ENCODE data around the gene LGI2.
"Not testable (repeated sequence)": the region's sequence is repeated elsewhere in the genome, so short reads cannot be mapped to it uniquely, and the experiment has no call there.

Gene LGI2, protein sequence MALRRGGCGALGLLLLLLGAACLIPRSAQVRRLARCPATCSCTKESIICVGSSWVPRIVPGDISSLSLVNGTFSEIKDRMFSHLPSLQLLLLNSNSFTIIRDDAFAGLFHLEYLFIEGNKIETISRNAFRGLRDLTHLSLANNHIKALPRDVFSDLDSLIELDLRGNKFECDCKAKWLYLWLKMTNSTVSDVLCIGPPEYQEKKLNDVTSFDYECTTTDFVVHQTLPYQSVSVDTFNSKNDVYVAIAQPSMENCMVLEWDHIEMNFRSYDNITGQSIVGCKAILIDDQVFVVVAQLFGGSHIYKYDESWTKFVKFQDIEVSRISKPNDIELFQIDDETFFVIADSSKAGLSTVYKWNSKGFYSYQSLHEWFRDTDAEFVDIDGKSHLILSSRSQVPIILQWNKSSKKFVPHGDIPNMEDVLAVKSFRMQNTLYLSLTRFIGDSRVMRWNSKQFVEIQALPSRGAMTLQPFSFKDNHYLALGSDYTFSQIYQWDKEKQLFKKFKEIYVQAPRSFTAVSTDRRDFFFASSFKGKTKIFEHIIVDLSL

DNA sequence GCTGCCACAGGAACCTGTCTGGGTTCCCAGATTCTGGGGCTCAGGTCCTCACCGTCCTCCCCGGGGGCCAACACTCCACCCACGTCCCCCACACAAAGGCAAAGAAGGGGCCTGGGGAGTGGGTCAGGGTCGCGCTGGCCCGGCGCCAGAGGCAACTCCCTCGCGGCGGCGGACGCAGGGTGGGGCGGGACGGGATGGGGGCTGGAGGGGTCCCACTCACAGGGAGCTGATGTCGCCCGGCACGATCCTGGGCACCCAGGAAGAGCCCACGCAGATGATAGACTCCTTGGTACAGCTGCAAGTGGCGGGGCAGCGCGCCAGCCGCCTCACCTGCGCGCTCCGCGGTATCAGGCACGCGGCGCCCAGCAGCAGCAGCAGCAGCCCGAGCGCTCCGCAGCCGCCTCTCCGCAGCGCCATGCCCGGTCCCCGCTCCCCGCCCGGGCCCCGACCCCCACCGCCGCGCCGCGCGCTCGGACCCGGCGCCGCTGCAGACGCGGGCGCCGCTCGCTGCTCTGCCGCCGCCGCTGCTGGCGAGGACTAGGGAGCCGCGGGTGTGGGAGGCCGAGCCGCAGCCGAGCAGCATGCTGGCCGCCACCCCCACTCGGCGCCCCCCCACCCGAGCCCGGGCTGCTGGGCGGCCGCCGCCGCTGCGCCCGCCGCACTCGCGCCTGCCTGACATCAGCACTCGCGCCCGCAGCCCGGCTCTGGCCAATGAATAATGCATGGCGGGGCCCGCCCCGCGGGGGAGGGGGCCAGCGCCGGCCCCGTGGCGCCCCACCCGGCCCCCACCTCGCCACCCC is at the start of gene LGI2:
Gene LGI2 (minus strand): TSS at position 670 of the 800 bp plus-strand sequence. CDS start 253 bp downstream, at position 417.
- DNase-seq, result no peak

DNA sequence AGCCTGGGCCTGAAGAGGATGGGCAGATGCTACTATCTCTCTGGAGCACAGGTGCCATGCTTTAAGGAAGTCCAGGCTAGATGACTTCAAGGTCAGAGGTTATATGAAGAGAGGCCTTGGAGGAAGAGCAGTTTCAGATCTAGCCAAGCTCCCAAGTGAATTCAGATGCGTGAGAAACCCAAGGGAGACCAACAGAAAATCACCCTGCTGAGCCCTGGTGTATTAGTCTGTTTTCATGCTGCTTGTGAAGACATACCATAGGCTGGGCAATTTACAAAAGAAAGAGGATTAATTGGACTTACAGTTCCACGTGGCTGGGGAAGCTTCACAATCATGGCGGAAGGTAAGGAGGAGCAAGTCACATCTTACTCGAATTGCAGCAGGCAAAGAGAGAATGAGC is 47.8 kb upstream of the LGI2 start:
- DNase-seq, result no peak

DNA sequence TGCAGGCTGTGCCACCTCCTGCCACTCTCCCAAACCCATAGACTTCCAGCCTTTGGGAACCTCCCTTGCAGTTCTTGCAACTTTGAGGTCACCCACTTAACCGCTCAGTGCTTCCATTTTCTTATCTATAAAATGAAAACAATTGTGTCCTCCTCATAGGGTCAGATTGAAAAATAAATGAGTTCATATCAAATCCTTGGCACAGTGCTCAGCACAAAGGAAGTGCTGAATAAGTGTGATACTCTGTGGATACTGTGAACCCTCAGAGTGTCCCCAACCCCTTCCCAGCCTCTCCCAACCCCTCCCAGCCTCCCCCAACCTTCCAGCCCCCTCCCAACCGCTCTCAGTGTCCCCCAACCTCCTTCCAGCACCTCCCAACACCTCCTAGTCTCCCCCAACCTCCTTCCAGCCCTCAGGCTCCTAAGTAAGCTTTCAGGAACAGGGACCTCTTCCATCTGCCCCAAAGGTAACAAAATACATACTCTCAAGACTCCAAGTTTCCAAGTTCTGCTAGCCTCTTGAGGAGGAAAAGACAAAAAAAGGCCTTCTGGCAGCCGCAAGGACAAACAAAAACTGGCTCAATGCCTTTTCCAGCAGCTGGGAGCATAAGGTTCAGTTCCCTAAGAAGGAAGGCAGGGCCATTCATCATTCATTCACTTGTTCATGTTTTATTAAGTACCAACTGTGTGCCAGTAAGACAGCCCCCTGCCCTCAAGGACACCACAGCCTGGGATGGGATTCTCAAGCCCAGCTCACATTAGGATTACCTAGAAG is 46.1 kb upstream of the LGI2 start:
- DNase-seq, result no peak

DNA sequence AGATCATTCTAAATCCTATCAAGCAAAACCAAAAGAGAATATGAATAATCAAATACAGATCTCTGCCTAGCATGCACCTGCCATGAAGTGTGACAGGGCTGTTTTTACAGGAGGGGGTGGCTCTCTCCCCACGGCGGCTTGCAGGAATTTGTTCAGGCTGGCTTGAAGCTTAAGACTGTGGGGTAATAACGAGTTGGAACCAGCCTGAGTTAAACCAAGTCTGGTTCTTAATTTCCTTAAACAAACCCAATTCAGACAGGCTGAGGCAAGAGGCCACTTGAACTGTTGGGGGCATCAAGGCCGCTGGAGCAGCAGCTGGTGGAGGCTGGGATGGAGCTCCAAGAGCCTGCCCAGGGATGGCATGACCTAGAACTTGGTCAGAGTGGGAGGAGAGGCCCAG is 45.1 kb upstream of the LGI2 start:
- no peak for DNase-seq

DNA sequence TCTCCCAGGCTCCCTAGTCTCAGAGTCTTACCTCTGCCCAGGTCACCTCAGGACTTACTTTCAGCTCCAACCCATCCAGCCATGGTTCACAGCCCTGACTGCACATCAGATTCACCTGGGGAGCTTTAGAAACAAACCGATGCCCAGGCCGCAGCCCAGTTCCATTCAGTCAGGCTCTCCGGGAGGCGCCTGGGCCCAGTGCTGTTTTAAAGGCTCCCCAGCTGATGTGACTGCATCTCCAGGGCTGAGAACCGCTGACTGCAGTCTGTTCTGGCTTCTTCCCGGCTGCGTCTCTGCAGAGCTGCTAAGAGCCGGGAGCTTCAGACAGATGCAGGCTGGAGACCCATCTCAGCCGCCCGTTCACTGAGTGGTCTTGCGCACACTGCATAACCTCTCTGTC is 44.4 kb upstream of the LGI2 start:
- DNase-seq, result no peak

DNA sequence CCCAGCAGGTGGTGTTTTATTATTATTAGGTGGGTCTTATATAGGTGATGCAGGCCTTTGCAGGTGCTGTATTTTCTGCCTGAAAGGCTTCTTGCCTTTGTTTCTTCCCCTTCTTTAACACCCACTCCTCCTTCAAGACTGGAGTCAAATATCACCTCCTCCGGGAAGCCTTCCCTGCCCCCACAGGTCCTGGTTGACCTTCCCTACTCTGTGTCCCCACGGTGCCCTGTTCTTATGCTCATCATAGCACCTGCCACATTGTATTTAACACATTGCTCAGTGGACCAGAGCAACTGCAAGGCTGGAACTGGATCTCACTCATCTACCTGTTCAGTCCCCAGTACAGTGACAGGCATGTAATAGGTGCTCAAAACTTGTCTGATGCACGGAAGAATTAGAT is 39.8 kb upstream of the LGI2 start:
- no peak for DNase-seq

DNA sequence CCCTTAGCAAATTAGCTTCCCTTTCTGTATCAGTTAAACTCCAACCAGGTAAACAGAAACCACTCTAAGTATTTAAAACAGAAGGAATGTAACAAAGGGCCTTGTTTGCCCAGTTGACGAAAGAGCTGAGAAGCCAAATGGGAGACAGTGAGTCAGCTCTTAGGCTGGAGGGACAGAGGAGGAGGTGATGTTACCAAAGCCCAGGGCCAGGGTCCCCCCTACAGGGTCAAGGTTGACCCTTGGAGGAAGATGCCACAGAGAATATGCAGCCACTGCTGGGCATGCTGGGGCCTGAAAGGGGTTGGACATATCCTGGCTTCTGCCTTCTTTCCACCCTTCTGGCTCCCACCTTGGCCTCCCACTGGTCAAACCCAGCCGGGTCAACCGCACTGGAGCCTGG is 38.3 kb upstream of the LGI2 start:
- no peak for DNase-seq

DNA sequence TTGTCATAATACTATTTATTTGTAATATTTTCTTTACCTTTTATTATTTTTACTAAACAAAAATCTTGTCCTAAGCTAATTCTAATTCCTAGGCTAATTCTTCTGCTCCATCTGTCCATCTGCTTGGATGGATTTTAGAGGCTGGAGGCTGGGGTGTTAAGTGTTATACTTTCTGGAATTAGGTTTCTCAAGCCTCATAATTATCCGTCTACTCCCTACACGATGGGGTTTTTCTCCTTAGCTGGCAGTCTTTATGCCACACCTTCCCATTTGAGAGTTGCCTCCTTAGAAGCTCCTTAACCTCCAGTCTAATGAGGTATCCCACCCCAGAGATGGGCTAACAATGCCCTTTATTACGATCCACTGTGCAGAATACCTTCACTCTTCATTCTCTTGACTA is 37.6 kb upstream of the LGI2 start:
- no peak for DNase-seq

DNA sequence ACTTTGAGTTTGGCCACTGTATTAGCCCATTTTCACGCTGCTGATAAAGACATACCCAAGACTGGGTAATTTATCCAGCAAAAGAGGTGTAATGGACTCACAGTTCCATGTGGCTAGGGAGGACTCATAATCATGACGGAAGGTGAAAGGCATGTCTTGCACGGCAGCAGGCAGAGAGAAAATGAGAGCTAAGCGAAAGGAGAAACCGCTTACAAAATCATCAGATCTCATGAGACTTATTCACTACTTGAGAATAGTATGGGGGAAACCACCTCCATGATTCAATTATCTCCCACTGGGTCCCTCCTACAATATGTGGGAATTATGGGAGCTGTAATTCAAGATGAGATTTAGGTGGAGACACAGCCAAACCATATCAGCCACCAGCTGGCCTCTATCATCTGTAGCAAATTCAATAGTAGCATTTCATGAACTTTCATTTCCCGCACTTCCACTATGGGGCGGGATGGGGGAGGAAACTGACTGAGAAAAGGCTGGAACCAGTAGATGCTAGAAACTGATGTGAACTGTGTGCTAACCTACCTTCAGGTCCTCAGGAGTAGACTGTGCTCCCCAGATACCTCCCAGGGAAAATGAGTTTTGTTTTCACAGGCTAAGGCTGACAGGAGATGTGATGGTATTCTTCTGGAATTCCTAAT is 35.3 kb upstream of the LGI2 start:
- DNase-seq, result no peak

DNA sequence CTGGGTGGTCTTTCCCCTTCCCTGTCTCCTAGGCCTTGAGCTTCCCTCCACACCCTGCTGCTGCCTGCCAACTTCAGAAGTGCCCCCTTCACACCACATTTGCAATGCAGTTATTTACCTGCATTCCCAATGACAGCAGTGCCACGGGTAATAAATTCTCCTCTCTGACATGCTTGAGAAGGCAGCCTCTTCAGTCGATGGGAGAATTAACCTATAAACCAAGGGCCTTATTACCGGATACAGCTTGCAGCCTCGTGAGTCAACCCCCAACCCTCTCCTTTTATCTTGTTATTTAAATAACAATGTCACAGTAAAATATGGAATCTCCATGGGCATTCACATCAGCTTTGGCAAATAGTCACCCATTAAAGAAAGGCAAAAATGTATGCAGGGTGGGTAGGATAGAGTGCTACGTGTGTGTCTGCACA is 34.7 kb upstream of the LGI2 start:
- DNase-seq, result no peak

DNA sequence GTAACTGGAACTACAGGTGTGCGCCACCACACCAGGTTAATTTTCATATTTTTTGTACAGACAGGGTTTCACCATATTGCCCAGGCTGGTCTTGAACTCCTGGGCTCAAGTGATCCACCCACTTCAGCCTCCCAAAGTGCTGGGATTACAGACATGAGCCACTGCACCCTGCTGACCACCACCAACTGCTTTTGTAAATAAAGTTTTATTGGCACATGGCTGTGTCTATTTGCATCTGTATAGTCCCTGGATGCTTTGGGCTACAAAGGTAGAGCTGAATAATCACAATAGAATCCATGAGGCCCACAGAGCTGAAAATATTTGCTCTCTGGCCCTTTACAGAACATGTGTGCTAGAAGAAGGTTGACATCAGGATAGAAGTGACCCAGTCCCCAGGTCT is 33.7 kb upstream of the LGI2 start:
- DNase-seq, result not testable (repeated sequence)

DNA sequence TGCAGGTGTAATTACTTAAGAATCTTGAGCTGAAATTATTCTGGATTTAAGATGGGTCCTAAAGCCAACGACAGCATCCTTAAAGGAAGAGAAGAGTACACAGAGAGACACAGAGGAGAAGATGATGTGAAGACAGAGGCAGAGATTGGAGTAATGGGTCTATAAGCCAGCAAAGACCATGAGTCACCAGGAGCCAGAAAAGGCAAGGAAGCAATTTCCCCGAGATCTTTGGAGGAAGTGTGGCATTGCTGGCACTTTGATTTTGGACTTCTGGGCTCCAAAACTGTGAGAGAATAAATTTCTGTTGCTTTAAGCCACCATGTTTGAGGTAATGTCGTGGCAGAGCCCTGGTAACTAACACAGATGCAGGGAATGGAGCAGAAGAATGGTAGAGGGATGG is 32.4 kb upstream of the LGI2 start:
- DNase-seq, result no peak

DNA sequence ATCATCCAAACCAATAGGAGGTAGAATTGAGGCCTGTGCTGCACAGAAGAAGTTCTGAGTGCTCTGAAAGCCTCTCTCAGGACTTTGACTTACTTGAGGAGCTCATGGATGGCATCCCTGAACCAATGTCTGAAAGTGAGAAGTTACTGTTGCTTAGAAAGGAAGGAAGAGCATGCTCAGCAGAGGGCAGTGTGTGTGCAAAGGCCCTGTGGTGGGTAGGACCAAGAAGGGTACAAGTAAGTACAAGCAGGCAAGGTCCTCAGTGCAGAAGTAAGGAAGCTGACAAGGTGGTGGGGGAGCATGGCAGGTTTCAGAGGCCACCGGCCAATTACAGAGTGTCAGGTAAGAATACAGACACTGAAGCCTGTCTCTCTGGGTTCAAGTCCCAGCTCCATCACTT is 31.4 kb upstream of the LGI2 start:
- no peak for DNase-seq

DNA sequence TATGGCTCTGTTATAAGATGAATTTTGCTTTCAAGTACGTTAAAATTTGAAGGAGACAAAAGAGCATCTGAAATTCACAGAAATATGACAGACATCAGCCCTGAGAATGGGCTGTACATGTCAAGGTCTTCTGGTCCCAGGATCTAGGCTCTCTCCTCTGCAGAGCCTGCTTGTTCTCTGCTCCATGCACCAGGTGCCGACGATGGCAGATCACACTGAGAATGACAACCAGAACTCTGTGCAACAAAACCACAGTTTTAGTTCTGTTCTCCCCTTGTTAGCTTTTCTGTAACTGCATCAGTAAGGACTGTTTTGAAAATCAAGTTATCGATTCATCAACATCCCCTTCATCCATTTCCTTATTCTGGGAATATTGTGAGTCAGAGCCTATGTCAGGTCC is 30.9 kb upstream of the LGI2 start:
- DNase-seq, result no peak

DNA sequence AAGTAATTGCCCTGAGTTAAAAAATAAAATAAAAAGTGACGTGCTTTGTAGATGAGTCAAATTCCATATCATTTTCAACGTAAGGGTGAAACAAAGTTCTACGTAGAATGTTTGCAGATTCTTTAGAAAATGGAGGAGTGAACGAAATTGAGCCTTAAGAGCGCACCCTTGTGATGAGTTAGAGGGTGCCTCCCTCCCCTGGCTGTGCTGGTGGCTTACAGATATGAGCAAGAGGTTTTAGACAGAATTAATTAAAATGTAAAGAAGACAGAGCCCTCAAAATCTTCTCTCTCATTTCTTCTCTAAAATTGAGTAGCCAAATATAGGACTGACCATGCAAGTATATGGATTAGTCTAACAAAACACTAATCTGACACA is 30.2 kb upstream of the LGI2 start:
- no peak for DNase-seq

DNA sequence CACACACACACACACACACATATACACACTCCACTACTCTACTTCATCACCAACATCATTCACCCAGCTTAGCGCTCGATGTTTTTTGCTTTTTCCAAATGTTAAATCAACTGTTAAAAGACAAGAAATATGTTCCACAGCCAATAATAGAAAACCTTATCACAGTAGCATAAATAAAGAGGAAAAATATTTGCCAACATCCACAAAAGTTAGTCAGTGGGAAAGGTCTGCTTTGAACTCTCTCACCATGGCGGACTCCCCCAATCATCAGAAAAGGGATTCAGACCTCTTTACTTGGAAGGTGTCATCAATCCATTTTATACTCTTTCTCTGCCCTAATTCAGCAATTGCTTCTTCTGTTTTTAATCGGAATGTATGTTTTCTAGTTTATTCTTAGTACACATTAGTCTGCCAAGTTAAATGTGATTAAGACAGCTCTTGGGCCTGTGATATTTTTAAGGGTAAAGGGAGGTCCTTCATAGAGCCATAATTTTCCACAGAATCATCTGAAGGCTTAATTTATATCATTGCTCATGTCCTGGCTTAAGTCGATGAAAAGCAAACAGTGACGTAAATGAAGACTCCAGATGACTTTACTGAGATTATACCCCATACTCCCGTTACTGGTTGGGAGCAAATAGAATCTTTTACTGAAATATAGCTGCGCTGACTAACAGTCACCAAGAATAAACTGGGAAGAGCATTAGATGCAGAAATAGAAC is 29.7 kb upstream of the LGI2 start:
- no peak for DNase-seq

DNA sequence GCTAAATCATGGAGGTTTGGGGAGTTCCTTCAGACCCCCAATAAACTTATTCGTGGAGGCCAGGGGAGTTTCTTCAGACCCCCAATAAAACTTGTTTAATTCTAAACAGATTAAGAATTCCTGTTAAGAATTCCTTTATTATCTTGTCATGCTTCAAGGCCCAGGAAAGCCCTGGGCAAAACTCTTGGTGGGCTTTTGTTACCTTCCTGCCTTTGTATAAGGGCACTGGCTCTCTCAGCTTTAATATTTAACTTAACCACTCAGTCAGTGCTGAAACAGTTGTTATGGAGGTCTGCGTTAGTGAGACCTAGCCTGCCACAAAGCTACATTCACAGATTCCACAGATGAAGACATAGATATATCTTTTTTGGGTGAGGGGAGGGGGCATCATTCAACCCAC is 29.0 kb upstream of the LGI2 start:
- no peak for DNase-seq

DNA sequence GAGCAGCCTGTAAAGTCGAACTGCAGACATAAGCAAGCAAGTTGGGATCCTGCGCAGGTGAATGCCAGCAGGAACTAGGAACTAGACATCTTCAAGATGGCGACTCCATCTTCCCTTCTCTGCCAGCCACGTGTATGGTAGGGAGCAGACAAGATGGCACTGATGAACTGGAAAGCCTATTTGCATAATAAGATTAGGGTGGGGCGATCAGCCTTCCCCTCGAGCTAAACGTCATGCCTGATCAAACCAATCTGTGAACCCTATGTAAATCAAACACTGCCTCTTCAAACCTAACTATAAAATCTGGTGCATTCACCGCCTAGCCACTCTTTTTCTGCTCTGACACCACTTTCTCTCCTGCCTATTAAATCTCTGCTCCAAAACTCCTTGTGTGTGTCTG is 28.1 kb upstream of the LGI2 start:
- no peak for DNase-seq

DNA sequence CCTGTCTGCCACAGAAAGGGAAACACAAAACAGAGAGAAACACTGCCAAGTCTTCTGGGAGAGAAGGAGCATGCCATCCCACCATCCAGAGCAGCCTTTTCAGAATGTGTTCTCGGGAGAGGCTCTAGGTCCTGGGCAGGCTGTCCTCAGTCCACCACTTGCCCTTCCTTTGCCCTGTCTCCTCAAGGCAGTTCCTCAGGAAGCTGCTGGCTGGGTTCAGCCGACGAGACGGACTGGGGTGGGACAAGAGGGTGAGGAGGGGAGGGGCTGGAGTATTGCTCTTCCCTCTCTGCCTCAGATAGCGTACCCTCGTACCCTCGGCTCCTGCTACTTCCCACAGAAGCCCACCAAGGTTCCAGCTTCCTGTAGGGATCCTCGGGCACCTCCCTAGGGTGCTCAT is 26.6 kb upstream of the LGI2 start:
- no peak for DNase-seq

DNA sequence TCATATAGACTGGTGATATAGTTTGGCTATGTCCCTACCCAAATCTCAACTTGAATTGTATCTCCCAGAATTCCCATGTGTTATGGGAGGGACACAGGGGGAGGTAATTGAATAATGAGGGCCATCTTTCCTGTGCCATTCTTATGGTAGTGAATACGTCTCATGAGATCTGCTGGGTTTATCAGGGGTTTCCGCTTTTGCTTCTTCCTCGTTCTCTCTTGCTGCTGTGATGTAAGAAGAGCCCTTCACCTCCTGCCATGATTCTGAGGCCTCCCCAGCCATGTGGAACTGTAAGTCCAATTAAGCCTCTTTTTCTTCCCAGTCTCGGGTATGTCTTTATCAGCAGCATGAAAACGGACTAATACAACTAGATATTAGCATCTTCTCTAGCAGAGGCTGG is 21.3 kb upstream of the LGI2 start:
- not testable (repeated sequence) for DNase-seq

DNA sequence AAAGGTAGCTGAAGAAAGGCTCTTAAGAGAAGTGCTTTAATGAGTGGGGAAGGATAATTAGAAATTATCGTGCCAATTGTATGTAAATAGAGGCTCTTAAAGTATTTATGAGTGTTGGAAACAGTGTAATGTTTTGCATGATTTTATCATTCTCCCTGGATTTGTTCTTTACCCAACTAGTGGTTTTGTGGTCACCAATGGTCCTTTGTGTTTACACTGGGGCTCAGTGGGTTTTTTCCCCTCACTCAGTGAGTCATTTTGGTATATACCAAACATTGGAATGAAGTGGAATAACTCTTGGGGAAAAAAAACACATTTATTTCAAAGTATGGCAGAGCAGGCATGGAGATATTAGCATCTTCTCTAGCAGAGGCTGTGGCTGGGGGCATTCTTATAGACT is 20.8 kb upstream of the LGI2 start:
- no peak for DNase-seq

Data from NCI-H2081 treated with DMSO at 0.1 percent for 48 hours (cell line).